Thyroid gland (tissue), 4 donors: ENCODE data around the gene AJAP1. TPM values are rescaled to one million over a fixed set of nuclear protein-coding genes. Genes with fewer than 3 reads are reported as not detected.

Source experiments
- DNase-seq, 2 donors: peaks; one replicate each; pipeline ENCODE4 v3.0.0-alpha.2; 2019
- H3K27ac ChIP-seq, 3 donors: fragments of 200-600 bp; sonication (generic); 1 replicate in 2 of 3; 2 replicates in 1 of 3; pipeline ENCODE4 v1.5.1; 2016 to 2019; ENCODE audit warnings: mild to moderate bottlenecking in 1 of 3, moderate library complexity in 1 of 3
- H3K27me3 ChIP-seq: fragments of 200-600 bp; sonication (generic); one replicate; pipeline ENCODE4 v1.5.1; 2019
- H3K36me3 ChIP-seq, 2 donors: fragments of 200-600 bp; sonication (generic); one replicate each; pipeline ENCODE4 v1.5.1; 2016 to 2019
- H3K4me1 ChIP-seq, 2 donors: fragments of 200-600 bp; sonication (generic); one replicate each; pipeline ENCODE4 v1.5.1; 2017 to 2019
- H3K4me3 ChIP-seq, 3 donors: fragments of 200-600 bp; sonication (generic); replicated peaks in 1 of 3; 1 replicate in 2 of 3; 2 replicates in 1 of 3; pipeline ENCODE4 v1.5.1; 2016; ENCODE audit warnings: mild to moderate bottlenecking in 1 of 3
- H3K9me3 ChIP-seq: fragments of 200-600 bp; sonication (generic); one replicate; pipeline ENCODE4 v1.5.1; 2017
- POLR2A ChIP-seq, 2 donors: fragments of 450-650 bp; IDR thresholded peaks; one replicate each; pipeline ENCODE4 v1.6.1; 2017; ENCODE audit warnings: antibody characterized with exemption in 2 of 2, mild to moderate bottlenecking in 2 of 2, moderate library complexity in 1 of 2
- WGBS, 2 donors: methylation state at CpG; one replicate each; pipeline ENCODE4 v1.1.5; 2017; 5-methylcytosine and 5-hydroxymethylcytosine counted together
- intact Hi-C: fragments of 100-400 bp; cut with DNase I; formaldehyde crosslinking; loops from one replicate; pipeline ENCODE4 v1.15.1; 2023
- total RNA-seq, 4 donors: library from RNA; depleted of rRNA; stranded (reverse); fragments of >200 nt; gene quantifications; one replicate each; pipeline ENCODE4 v1.2.3, GENCODE V29; 2016
- TF ChIP-seq, protein P1 (sequence below), 6 experiments: fragments of 200-600 bp in 3 of 6; fragments of 450-650 bp in 3 of 6; sonication (generic) in 3 of 6; IDR thresholded peaks; one replicate each; pipeline ENCODE4 v1.5.1; 2016 to 2019; ENCODE audit warnings: antibody characterized with exemption in 6 of 6, mild to moderate bottlenecking in 2 of 6, inconsistent platforms in 1 of 6, moderate library complexity in 1 of 6

The AJAP1 gene
- total RNA-seq, 4 donors from 2014 or later = 0.22 to 1.6 (median 0.81) TPM

- no peaks in the 10 kb centered on the region for H3K36me3 ChIP-seq
- H3K4me3 ChIP-seq = no peak overlapping the region
- WGBS, 2 donors = 60 to 61% methylated on average over 6 to 7 of the region's 7 CpGs
- H3K27me3 ChIP-seq = no peaks in the 10 kb centered on the region
- DNase-seq = no peak
- TF ChIP-seq, protein P1, sequence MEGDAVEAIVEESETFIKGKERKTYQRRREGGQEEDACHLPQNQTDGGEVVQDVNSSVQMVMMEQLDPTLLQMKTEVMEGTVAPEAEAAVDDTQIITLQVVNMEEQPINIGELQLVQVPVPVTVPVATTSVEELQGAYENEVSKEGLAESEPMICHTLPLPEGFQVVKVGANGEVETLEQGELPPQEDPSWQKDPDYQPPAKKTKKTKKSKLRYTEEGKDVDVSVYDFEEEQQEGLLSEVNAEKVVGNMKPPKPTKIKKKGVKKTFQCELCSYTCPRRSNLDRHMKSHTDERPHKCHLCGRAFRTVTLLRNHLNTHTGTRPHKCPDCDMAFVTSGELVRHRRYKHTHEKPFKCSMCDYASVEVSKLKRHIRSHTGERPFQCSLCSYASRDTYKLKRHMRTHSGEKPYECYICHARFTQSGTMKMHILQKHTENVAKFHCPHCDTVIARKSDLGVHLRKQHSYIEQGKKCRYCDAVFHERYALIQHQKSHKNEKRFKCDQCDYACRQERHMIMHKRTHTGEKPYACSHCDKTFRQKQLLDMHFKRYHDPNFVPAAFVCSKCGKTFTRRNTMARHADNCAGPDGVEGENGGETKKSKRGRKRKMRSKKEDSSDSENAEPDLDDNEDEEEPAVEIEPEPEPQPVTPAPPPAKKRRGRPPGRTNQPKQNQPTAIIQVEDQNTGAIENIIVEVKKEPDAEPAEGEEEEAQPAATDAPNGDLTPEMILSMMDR (IDR thresholded peaks at IDR 0.05) = no peak
- TF ChIP-seq POLR2A (IDR thresholded peaks at IDR 0.05) = no peak
- H3K9me3 ChIP-seq = no peaks in the 10 kb centered on the region
- no peaks in the 10 kb centered on the region for H3K4me1 ChIP-seq
- intact Hi-C loops = no loop called here
- H3K27ac ChIP-seq = no peak overlapping the region
Observed at GRCh38 chr1:4684864-4685522, 30.6 kb downstream of the AJAP1 start.

DNA sequence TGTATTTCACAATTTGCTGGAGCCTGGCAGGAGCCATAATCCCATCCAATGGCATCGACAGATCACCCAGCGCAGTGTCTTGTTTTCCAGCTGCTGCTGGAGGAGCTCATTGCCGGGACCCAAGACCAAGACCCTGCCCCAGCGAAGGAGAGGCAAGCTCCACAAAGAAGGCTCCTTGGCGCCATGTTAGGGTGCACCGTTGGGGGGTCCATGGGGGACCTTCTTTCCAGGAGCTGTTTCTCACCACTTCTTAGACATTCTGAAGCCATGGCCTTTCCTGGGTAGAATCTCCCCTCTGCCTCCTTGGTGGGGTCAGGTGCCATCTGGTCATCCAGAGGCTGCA is 31.1 kb downstream of the AJAP1 start:
- Histone ChIP-seq H3K27me3 (no peaks in the 10 kb centered on the region), H3K27ac (no peak overlapping the region), H3K4me1 (no peaks in the 10 kb centered on the region), H3K36me3 (no peaks in the 10 kb centered on the region), H3K9me3 (no peaks in the 10 kb centered on the region), H3K4me3 (no peak overlapping the region)
- intact Hi-C loops = no loop called here
- WGBS, 2 donors = 91 to 98% methylated on average over 6 of the region's 6 CpGs
- no peak for DNase-seq
- no peak for TF ChIP-seq POLR2A (IDR thresholded peaks at IDR 0.05)
- TF ChIP-seq, protein P1 (IDR thresholded peaks at IDR 0.05) = no peak

DNA sequence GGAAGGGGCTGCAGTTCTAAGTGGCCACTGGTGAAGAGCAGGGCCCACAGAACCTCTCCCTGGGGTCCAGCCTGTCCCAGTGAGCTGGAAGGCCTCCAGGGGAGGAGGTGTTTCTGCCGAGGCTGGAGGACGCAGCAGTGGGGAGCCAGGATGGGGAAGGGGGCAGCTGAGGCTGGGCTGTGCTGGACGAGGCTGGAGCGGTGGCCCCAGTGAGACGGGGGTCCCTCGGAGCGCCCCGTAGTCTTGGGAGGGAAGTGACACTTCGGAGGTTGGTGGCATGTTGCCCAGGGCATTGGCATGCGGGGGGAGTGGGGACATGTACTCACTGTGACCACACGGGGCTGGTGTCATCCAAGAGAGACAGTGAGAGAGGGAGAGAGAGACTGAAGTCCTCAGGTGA is 33.5 kb downstream of the AJAP1 start:
- intact Hi-C loops = no loop called here
- 77 to 86% methylated on average over 11 of the region's 11 CpGs for WGBS, 2 donors
- Histone ChIP-seq H3K27ac (no peak overlapping the region), H3K4me1 (no peaks in the 10 kb centered on the region), H3K9me3 (no peaks in the 10 kb centered on the region), H3K27me3 (no peaks in the 10 kb centered on the region), H3K36me3 (no peaks in the 10 kb centered on the region), H3K4me3 (no peak overlapping the region)
- DNase-seq = no peak
- TF ChIP-seq, protein P1 (IDR thresholded peaks at IDR 0.05) = no peak
- no peak for TF ChIP-seq POLR2A (IDR thresholded peaks at IDR 0.05)

GRCh38 chr1:4689271-4689935 is 35.0 kb downstream of the AJAP1 start:
- Histone ChIP-seq H3K36me3 (no peaks in the 10 kb centered on the region), H3K4me3 (no peak overlapping the region), H3K4me1 (no peaks in the 10 kb centered on the region), H3K27ac (no peak overlapping the region), H3K9me3 (no peaks in the 10 kb centered on the region), H3K27me3 (no peaks in the 10 kb centered on the region)
- TF ChIP-seq, protein P1 (IDR thresholded peaks at IDR 0.05) = no peak
- no peak for TF ChIP-seq POLR2A (IDR thresholded peaks at IDR 0.05)
- intact Hi-C loops = no loop called here
- no peak for DNase-seq
- WGBS, 2 donors = 80 to 85% methylated on average over 18 to 23 of the region's 24 CpGs

DNA sequence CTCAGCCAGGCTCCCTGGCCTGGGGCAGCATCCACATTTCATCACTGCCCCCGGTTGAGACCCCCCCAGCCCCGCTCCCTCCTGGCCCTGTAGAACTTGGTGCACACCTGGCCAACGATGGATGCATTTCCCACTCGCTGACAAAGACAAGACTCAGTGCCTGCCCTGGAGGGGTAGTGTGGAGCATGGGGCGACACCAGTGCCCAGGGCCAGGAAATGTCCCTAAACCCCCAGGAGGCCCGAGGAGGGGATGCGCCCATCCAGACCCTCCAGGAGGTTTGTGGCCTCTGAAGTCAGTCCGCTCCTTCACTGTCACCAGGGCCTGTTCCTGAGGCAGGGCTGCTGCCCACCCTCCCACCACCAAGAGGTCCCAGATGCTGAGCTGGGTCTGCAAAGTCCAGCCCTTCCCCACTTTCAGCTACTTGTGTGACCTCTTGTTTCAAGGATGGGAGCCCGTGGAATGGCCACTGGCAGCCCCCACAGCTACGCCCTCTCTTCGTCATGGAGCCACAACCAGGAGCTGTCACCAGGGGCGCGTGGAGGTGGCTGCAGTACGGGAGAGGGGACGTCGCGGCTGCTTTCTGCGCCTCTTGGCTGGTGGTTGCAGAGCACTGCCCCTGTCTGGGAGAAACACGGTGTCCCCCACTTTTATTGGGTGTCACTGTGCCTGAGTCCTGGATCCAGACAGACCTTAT is 35.7 kb downstream of the AJAP1 start:
- no peak overlapping the region for H3K4me3 ChIP-seq
- TF ChIP-seq POLR2A (IDR thresholded peaks at IDR 0.05) = no peak
- TF ChIP-seq, protein P1 (IDR thresholded peaks at IDR 0.05) = no peak
- intact Hi-C loops = no loop called here
- H3K9me3 ChIP-seq = no peaks in the 10 kb centered on the region
- no peaks in the 10 kb centered on the region for H3K4me1 ChIP-seq
- H3K27me3 ChIP-seq = no peaks in the 10 kb centered on the region
- no peak overlapping the region for H3K27ac ChIP-seq
- H3K36me3 ChIP-seq = no peaks in the 10 kb centered on the region
- 87 to 93% methylated on average over 5 to 18 of the region's 19 CpGs for WGBS, 2 donors
- no peak for DNase-seq
